Common myeloid progenitor, CD34-positive (primary cell): Measurements from ENCODE around the gene TMEM212. TPM values are rescaled to one million over a fixed set of nuclear protein-coding genes. Genes with fewer than 3 reads are reported as not detected.

Experiments
- CTCF ChIA-PET: fragments of 350-600 bp; sonication (Branson Sonifier 250); formaldehyde crosslinking; loops from one replicate; lab custom pipeline; 2021; ENCODE audit warnings: antibody characterized with exemption; lab: Charles Lee
- POLR2A ChIA-PET: fragments of 350-600 bp; sonication (Branson Sonifier 250); formaldehyde crosslinking; loops from one replicate; lab custom pipeline; 2021; ENCODE audit warnings: antibody characterized with exemption; lab: Charles Lee
- DNase-seq, 3 donors: peaks; one replicate each; pipeline versions ENCODE4 v3.0.0 to v3.0.0-alpha.2; 2013
- H3K27ac ChIP-seq, 2 experiments: 1 replicate in 1 of 2; 2 replicates in 1 of 2; pipeline ENCODE4 v1.7.0; 2013; ENCODE audit warnings: inconsistent platforms in 2 of 2, low read length in 2 of 2, mild to moderate bottlenecking in 2 of 2, low read depth in 1 of 2, moderate library complexity in 1 of 2; ENCODE audit not compliant: severe bottlenecking in 2 of 2, insufficient read depth in 1 of 2, poor library complexity in 1 of 2
- H3K27me3 ChIP-seq, 5 experiments: replicated peaks in 2 of 5; 1 replicate in 3 of 5; 2 replicates in 2 of 5; pipeline versions ENCODE4 v1.6.1 to v1.7.0; 2013; ENCODE audit warnings: low read length in 4 of 5, mild to moderate bottlenecking in 2 of 5, moderate library complexity in 2 of 5, inconsistent platforms in 1 of 5; ENCODE audit not compliant: insufficient read depth in 5 of 5, control insufficient read depth in 4 of 5
- H3K36me3 ChIP-seq, 4 experiments: 1 replicate in 2 of 4; 2 replicates in 2 of 4; pipeline versions ENCODE4 v1.6.1 to v1.7.0; 2013; ENCODE audit warnings: low read length in 3 of 4, control low read depth in 1 of 4, mild to moderate bottlenecking in 1 of 4; ENCODE audit not compliant: control insufficient read depth in 4 of 4, insufficient read depth in 4 of 4
- H3K4me1 ChIP-seq, 4 experiments: 1 replicate in 3 of 4; 2 replicates in 1 of 4; pipeline versions ENCODE4 v1.6.1 to v1.7.1; 2013; ENCODE audit warnings: low read length in 3 of 4, mild to moderate bottlenecking in 3 of 4, control low read depth in 1 of 4, inconsistent platforms in 1 of 4, moderate library complexity in 1 of 4; ENCODE audit not compliant: control insufficient read depth in 4 of 4, insufficient read depth in 4 of 4; ENCODE audit errors: control extremely low read depth in 1 of 4
- H3K4me3 ChIP-seq, 7 experiments: 1 replicate in 4 of 7; 2 replicates in 3 of 7; pipeline versions ENCODE4 v1.5.1 to v1.7.0; 2013; ENCODE audit warnings: mild to moderate bottlenecking in 7 of 7, low read length in 6 of 7, moderate library complexity in 6 of 7, inconsistent platforms in 2 of 7, low read depth in 2 of 7, control low read depth in 1 of 7; ENCODE audit not compliant: insufficient read depth in 4 of 7, control insufficient read depth in 1 of 7; ENCODE audit errors: extremely low read depth in 1 of 7
- H3K9me3 ChIP-seq, 5 experiments: 1 replicate in 4 of 5; 2 replicates in 1 of 5; pipeline versions ENCODE4 v1.6.1 to v1.7.1; 2013; ENCODE audit warnings: low read length in 4 of 5, mild to moderate bottlenecking in 2 of 5, inconsistent platforms in 1 of 5, low read depth in 1 of 5, moderate library complexity in 1 of 5; ENCODE audit not compliant: control insufficient read depth in 4 of 5, insufficient read depth in 2 of 5; ENCODE audit errors: control extremely low read depth in 1 of 5
- WGBS: methylation state at CpG from one replicate; pipeline ENCODE4 v1.1.5; 2013; ENCODE audit not compliant: insufficient coverage; 5-methylcytosine and 5-hydroxymethylcytosine counted together
- polyA plus RNA-seq: library from polyadenylated mRNA; unstranded; fragments of 120-200 nt; gene quantifications from one replicate; pipeline ENCODE4 v1.2.1, GENCODE V29; 2013

TMEM212 gene
- polyA plus RNA-seq = not detected

- peak in 2 of 3 donors; percentile 56 to 69 for DNase-seq
- POLR2A ChIA-PET = no interaction called here
- CTCF ChIA-PET = interaction anchor here (1.6 kb wide), 1 partner anchor 23 kb away, joined by 3 read pairs; no protein-coding TSS in a partner anchor
- Histone ChIP-seq H3K9me3 (no peaks in the 10 kb centered on the region), H3K27me3 (no peaks in the 10 kb centered on the region), H3K4me3 (no peak within 1 kb of the TSS), H3K36me3 (no peaks in the 10 kb centered on the region), H3K27ac (no peak within 1 kb of the TSS), H3K4me1 (peaks cover 0 to 13% (median 4%) of the 10 kb centered on the region in 4 experiments)
- 97% methylated on average over 4 of the region's 5 CpGs for WGBS
Measured at GRCh38 chr3:171842864-171843518, at the start of gene TMEM212. Gene TMEM212, plus strand, starts transcription at chr3:171843349. Its CDS starts 35 bp downstream, at chr3:171843384.

GRCh38 chr3:171796625-171797264 lies 46.4 kb upstream of the TMEM212 start:
- Histone ChIP-seq H3K9me3 (no peaks in the 10 kb centered on the region), H3K27ac (no peak overlapping the region), H3K36me3 (no peaks in the 10 kb centered on the region), H3K27me3 (no peaks in the 10 kb centered on the region), H3K4me3 (no peak overlapping the region), H3K4me1 (peaks cover 0 to 5% (median 0%) of the 10 kb centered on the region in 4 experiments)
- POLR2A ChIA-PET = no interaction called here
- DNase-seq = no peak
- CTCF ChIA-PET = interaction anchor here (1.0 to 1.5 kb wide), 3 partner anchors 25 to 33 kb away, joined by 3 to 5 read pairs (median 3); no protein-coding TSS in a partner anchor
- WGBS = 93% methylated on average over 3 of the region's 4 CpGs

DNA sequence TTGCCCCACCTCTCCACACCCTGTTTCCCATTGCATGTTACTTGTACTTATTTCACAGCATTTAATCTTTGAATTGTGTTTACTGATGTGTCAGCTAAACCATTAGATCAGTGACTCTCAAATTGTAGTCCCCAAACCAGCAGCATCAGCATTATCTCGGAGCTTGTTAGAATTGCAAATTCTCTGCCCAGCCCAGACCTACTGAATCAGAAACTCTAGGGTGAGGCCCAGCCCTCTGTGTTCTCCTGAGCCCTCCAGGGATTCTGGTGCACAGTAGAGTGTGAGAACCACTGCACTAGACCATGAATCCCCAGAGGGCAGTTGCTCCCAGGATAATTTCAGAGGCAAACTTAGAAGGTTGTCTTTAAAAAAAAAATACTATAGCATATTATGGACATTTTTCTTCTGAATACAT lies 45.9 kb upstream of the TMEM212 start:
- CTCF ChIA-PET = interaction anchor here (1.0 to 1.1 kb wide), 2 partner anchors 25 to 32 kb away, joined by 3 read pairs; no protein-coding TSS in a partner anchor
- Histone ChIP-seq H3K4me1 (peaks cover 0 to 5% (median 0%) of the 10 kb centered on the region in 4 experiments), H3K36me3 (no peaks in the 10 kb centered on the region), H3K4me3 (no peak overlapping the region), H3K9me3 (no peaks in the 10 kb centered on the region), H3K27ac (no peak overlapping the region), H3K27me3 (no peaks in the 10 kb centered on the region)
- DNase-seq = no peak
- POLR2A ChIA-PET = no interaction called here
- WGBS = 100% methylated on average over 1 of the region's 1 CpG

GRCh38 chr3:171797873-171798272 lies 45.3 kb upstream of the TMEM212 start:
- no CpG with 5 or more reads among the region's 3 CpGs for WGBS
- Histone ChIP-seq H3K4me3 (no peak overlapping the region), H3K4me1 (peaks cover 0 to 3% (median 0%) of the 10 kb centered on the region in 4 experiments), H3K27me3 (no peaks in the 10 kb centered on the region), H3K9me3 (no peaks in the 10 kb centered on the region), H3K27ac (no peak overlapping the region), H3K36me3 (no peaks in the 10 kb centered on the region)
- CTCF ChIA-PET = interaction anchor here (1.0 to 1.1 kb wide), 2 partner anchors 24 to 32 kb away, joined by 3 read pairs; no protein-coding TSS in a partner anchor
- POLR2A ChIA-PET = no interaction called here
- DNase-seq = no peak

DNA sequence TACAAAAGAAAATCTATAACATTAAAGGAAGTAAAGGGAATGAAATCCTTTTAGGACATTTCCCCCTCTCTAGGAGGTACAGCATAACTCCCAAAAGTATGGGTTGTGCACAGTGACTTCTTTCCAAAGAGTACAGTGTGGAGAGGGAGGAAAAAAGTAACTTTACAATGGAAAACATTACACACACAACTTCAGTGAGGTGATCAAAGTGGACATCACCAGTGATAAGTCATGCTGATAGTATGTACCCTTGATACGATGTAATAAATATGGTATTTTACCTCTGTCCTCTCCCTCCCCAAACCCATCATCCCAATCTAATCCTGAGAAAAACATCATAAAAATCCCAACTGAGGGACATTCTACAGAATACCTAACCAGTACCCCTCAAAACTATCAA lies 43.6 kb upstream of the TMEM212 start:
- no peak overlapping the region for H3K27ac ChIP-seq
- H3K36me3 ChIP-seq = no peaks in the 10 kb centered on the region
- ChIA-PET CTCF (no interaction called here), POLR2A (no interaction called here)
- WGBS = no CpG with 5 or more reads among the region's 1 CpG
- H3K27me3 ChIP-seq = no peaks in the 10 kb centered on the region
- no peaks in the 10 kb centered on the region for H3K9me3 ChIP-seq
- H3K4me3 ChIP-seq = no peak overlapping the region
- no peak for DNase-seq
- peaks cover 0 to 8% (median 0%) of the 10 kb centered on the region in 4 experiments for H3K4me1 ChIP-seq

GRCh38 chr3:171801738-171802589 lies 41.2 kb upstream of the TMEM212 start:
- peaks cover 6 to 29% (median 8%) of the 10 kb centered on the region in 4 experiments for H3K4me1 ChIP-seq
- H3K27ac ChIP-seq = no peak overlapping the region
- no peaks in the 10 kb centered on the region for H3K9me3 ChIP-seq
- WGBS = 93% methylated on average over 4 of the region's 4 CpGs
- H3K36me3 ChIP-seq = no peaks in the 10 kb centered on the region
- ChIA-PET CTCF (no interaction called here), POLR2A (no interaction called here)
- no peak overlapping the region for H3K4me3 ChIP-seq
- H3K27me3 ChIP-seq = no peaks in the 10 kb centered on the region
- DNase-seq = no peak
